HEK293 (cell line): ENCODE data around the gene FGD5.

Experiments used
- REPIN1 ChIP-seq: fragments of 450-650 bp; formaldehyde crosslinking; IDR thresholded peaks from 2 replicates; pipeline ENCODE4 v1.5.1; 2017; ENCODE audit warnings: missing biosample characterization, missing genetic modification characterization, low read depth
- ZBTB21 ChIP-seq: fragments of 450-650 bp; formaldehyde crosslinking; IDR thresholded peaks from 2 replicates; pipeline ENCODE4 v1.5.1; 2017; ENCODE audit warnings: missing biosample characterization, missing genetic modification characterization
- ZNF629 ChIP-seq: fragments of 450-650 bp; formaldehyde crosslinking; IDR thresholded peaks from 2 replicates; pipeline ENCODE4 v1.5.1; 2017; ENCODE audit warnings: missing biosample characterization, missing genetic modification characterization

- TF ChIP-seq ZNF629 (no peak), REPIN1 (tag by site-specific recombination) (no peak), ZBTB21 (tag by site-specific recombination) (no peak)
Measured at GRCh38 chr3:14819671-14820070, 909 bp downstream of the FGD5 start.
